Limb (tissue), 2 donors: ENCODE results near the gene RPL10.

Experiments used
- DNase-seq, 2 donors: peaks; one replicate each; pipeline ENCODE4 v3.0.0-alpha.2; 2016; ENCODE audit errors: extremely low spot score in 2 of 2

The RPL10 gene

DNA sequence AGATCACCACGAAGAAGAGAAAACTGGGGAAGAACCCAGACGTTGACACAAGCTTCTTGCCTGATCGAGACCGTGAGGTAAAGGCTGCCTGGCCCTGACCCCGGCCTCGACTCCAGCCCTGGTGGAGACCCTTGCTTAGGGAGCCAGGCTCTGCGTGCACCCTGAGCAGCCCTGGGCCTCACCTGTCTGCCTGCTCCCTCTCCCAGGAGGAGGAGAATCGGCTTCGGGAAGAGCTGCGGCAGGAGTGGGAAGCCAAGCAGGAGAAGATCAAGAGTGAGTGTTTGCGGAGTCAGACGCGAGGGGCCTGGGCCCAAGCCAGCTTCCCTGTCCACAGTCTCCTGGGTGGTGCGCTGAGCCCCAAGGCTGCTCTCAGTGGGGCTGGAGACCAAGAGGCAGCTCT lies 50.3 kb downstream of the RPL10 start:
- no peak for DNase-seq

DNA sequence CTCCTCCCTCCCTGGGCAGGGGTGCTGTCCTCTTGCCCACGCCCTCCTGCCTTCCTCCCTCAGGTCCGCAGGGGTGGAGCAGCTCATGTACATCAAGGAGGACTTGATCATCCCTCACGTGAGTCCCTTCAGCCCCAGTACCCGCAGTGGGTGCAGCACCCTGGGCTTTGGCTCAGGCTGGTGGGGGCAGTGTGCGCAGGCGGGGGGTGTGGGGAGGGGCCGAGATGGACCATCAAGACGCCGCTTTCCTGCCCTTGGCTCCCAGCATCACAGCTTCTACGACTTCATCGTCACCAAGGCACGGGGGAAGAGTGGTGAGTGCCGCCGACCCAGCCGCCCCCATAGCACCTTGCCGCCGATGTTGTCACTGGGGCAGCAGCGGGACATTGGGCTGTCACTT lies 51.4 kb downstream of the RPL10 start:
- DNase-seq = no peak

DNA sequence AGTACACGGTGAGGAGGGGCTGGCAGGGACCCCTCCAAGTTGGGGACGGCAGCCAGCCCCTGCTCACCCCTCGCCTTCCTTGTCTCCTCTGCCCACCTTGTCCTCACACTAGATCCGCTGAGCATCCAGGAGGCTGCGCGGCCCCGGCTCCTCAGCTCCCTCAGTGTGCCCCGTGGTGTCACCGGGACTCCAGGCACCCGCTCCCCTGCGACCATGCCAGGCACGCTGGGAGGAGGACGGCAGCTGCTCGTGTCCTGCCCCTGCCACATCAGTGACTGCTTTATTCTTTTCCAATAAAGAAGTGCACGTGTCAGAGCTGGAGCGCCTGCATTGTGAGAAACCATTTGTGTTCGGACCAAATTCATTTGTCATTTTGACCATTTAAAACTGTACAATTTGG lies 52.1 kb downstream of the RPL10 start:
- DNase-seq = no peak
